GM12864 (cell line): ENCODE measurements around the gene SORCS2.

Experiments
- DNase-seq: peaks from one replicate; pipeline ENCODE4 v3.0.0-alpha.2; 2011; ENCODE audit warnings: low read depth
- H3K4me3 ChIP-seq: 2 replicates; pipeline ENCODE4 v1.5.1; 2011; ENCODE audit warnings: mild to moderate bottlenecking, low read depth, low read length, control low read depth
- TF ChIP-seq, protein P1 (sequence below): IDR thresholded peaks from 2 replicates; pipeline ENCODE4 v1.5.1; 2011; ENCODE audit warnings: low read depth, mild to moderate bottlenecking, moderate library complexity, low read length, control low read depth, inconsistent platforms; ENCODE audit errors: missing control alignments

Gene SORCS2

DNA sequence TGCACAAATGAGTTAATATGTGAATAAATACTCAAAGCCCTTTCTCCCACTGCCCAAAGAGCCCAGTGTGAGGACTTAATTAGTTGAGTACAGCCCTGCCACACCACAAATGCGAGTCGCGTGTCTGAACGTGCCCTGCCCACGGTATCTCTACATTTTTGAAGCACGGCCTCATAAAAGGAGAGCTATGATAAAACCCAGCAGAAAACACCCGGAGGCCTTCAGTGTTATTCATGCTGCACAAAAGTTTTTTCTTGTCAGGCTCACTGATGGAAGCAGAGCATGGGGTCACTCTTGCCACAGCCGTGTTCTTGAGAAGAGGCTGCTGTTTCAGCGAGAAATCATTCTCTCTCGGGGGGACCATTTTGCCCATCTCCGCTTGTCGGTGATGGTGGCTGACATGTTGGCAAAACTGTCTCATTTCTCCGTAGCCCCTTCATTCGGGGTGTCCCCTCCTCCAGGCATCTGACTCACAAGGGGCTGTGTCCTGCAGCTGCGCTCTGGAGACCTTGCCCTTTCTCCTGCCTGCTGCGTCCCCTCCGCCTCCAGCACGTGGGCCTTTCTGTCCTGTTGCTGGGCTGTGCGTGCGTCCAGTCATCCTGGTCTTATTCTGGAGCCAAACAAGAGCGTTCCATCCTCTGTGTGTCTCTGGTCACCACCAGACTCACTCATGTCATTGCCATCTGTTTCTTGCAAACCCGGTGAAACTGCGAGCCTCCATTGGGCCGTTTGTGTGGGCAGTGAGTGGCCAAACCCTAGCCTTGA is 88.8 kb downstream of the SORCS2 start:
- TF ChIP-seq, protein P1, sequence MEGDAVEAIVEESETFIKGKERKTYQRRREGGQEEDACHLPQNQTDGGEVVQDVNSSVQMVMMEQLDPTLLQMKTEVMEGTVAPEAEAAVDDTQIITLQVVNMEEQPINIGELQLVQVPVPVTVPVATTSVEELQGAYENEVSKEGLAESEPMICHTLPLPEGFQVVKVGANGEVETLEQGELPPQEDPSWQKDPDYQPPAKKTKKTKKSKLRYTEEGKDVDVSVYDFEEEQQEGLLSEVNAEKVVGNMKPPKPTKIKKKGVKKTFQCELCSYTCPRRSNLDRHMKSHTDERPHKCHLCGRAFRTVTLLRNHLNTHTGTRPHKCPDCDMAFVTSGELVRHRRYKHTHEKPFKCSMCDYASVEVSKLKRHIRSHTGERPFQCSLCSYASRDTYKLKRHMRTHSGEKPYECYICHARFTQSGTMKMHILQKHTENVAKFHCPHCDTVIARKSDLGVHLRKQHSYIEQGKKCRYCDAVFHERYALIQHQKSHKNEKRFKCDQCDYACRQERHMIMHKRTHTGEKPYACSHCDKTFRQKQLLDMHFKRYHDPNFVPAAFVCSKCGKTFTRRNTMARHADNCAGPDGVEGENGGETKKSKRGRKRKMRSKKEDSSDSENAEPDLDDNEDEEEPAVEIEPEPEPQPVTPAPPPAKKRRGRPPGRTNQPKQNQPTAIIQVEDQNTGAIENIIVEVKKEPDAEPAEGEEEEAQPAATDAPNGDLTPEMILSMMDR: no peak
- no peak for DNase-seq
- no peak overlapping the region for H3K4me3 ChIP-seq

DNA sequence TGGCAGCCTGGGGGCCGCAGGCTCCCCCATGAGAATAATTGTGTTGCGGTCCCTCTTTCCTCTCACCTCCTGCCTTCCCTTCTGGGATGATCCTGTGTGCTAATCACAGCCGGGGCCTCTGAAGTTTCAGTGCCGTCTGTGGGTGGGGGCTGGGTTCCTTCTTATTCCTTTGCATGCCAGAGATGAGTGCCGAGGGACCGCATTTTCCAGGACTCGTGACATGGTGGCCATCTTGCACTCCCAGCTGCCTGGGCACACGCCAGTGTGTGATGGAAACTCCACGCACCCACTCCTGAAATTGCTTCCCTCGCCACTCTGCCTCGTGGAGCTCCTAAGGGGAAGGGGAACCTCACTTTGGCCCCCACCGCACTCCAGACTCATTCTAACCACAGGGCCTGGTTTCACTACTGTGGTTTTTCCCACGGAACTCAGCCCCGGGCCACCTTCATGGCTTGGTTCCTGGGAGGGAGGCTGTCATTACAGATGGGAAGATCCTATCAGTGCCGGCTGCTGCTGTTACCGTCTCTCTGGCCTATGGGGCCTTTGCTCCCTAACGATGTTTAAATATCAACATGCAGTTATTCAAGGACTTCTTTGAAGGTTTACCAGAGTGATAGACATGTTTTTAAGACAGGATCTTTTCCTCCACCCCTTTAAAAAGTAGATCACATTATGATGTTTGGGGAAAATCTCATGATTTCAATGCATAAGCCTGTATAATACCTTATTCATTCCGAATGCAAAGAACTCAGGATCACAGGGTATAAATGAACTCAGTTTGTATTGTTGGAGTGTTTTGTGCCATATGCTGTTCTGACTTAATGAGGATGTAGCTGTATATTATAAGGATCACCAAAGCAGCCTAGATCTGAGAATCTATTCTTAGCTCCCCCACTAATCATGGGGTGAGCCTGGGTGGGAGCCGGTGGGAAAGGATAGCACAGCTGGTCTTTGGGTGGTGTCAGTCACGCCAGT is 89.6 kb downstream of the SORCS2 start:
- DNase-seq: no peak
- TF ChIP-seq, protein P1: no peak
- no peak overlapping the region for H3K4me3 ChIP-seq

DNA sequence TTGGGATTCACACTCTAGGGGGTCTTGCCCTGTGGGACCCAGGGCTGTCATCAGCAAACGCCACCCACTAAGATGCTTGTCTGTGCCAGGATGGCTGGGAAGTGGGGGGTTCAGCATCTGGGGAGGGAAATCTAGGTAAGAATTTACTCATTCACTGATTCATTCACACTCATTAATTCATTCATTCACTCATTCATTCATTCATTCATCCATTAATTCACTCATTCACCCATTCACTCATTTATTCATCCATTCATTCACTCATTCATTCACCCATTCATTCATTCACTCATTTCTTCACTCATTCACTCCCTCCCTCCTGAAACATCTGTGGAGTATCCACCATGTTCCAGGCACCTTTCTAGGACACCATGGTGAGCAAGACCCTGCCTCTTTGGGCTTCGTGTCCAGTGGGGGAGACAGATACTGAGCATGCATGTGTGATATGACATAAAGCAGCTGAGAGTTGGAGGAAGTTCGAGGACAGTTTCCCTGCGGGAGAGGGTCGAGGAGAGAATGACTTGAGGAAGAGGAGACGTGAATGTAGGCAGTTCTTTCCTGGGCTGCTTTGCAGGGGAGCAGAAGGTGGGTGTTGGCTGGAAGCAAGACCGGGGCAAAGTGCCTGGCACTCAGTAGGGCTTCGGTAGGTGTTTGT is 90.6 kb downstream of the SORCS2 start:
- no peak overlapping the region for H3K4me3 ChIP-seq
- no peak for DNase-seq
- TF ChIP-seq, protein P1: no peak

DNA sequence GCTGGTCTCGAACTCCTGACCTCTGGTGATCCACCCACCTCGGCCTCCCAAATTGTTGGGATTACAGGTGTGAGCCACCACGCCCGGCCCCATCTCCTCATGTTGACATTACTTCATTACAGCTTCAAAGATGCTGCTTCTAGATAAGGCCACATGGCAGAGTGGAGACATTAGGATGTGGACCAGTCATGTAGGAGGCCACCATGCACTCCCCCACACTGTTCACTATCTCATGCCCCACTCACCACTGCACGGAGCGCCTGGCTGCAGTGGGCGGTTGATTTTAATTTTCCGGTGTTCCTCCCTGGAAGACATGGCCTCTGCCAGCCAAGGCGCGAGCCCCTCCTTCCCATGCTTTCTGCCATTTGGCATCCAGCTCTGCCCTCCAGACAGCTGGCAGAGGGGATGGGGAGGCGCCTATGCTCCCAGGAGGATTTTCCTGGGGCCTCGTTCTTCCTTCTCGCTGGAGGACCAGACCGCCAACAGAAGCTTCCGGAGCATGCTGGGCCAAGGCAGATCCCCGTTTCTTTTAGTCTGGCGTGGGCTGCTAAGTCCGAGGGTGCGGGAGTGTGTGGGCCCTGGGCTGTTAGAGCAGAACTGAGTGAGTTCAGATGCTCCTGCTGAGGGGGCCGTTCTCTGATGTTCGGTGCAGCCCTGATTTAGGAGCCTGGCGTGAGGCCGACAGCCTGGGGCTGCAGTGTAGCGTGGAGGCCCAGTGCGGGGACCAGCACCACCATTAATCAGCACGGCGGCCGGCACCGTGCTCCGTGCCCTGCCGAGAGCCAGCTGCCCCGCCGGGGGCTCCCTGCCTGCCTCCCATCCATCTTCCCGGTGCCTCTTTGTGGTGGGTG is 93.1 kb downstream of the SORCS2 start:
- no peak overlapping the region for H3K4me3 ChIP-seq
- no peak for DNase-seq
- TF ChIP-seq, protein P1: no peak

DNA sequence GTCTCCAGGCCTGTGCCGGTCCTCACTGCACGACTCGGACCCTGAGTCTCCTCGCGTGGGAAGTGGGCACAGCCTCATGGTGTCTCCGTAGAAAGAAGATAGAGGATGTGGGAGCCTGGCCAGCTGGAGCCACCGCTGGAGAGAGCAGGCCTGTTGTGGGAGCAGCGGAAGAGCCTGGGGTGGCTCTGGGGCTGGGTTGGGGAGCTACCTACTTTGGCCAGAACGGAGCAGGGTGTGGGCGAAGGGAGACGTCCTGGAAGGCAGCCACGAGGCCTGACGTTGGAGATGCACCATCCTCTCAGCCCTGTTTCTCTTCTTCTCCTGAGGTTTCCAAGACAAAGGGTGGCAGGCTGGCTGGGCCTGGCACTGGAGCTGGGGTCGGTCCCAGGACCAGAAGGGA is 93.8 kb downstream of the SORCS2 start:
- TF ChIP-seq, protein P1: no peak
- DNase-seq: no peak
- no peak overlapping the region for H3K4me3 ChIP-seq

DNA sequence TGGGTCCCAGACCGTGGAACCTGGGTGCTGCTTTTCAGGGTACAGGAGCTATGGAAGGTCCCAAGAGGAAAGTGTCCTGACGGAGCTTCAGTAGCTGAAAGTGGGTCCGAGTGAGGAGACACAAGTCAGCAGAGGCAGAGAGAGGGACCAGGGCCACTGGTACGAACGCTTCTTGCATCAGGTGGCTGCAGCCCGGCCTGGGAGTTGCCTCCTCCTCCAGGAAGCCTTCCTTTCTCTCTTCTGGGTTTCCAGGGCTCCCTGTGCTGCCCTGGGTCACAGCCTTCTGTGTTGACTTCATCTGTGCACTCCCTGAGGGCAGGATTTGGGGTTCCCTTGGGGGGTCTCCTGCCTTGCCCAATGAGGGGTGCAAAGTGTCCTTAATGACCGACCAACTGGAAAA is 94.5 kb downstream of the SORCS2 start:
- no peak overlapping the region for H3K4me3 ChIP-seq
- TF ChIP-seq, protein P1: no peak
- no peak for DNase-seq
